ENCODE data around the gene APOBR.

The APOBR gene

DNA sequence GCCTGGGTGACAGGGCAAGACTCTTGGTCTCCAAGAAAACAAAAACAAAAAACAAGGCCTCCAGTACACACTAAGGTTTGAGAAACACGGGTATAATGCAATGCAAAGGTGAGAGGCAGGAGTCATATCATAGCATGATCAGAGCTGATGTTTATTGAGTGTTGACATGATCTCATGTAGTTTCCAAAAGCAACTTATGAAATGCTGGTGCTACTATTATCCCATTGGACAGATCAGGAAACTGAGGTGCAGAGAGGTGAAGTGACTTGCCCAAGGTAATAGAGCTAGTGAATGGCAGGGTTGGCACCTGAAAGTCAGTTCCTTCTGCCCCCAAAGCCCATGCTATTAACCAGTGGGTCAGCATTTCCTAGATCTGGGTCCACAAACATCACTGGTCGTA lies 19.2 kb upstream of the APOBR start:
- Histone ChIP-seq H2AK5ac (ENCODE audit: low read length) (no peak overlapping the region), H3K79me1 (ENCODE audit: low read length) (no peaks in the 10 kb centered on the region), H3K79me2 (ENCODE audit: control insufficient read depth, insufficient read depth, low read length, poor library complexity) (no peaks in the 10 kb centered on the region), H3K9ac (ENCODE audit: low read length) (no peak overlapping the region), H4K8ac (ENCODE audit: low read depth, low read length) (no peak overlapping the region), H2BK12ac (ENCODE audit: low read length) (no peak overlapping the region), H3K36me3 (ENCODE audit: control insufficient read depth in 1 of 2, insufficient read depth in 2 of 2, low read length in 2 of 2) (peaks cover 14 to 16% of the 10 kb centered on the region in 2 experiments), H2BK120ac (ENCODE audit: insufficient read depth, low read length, poor library complexity) (no peak overlapping the region), H3K23ac (ENCODE audit: low read length) (no peak overlapping the region), H3K27ac (ENCODE audit: low read depth, low read length) (no peak overlapping the region), H2AFZ (ENCODE audit: insufficient read depth, low read length, poor library complexity) (no peak overlapping the region), H3K27me3 (ENCODE audit: insufficient read depth, low read length) (no peaks in the 10 kb centered on the region), H2BK5ac (ENCODE audit: low read depth, low read length, poor library complexity) (no peak overlapping the region), H4K12ac (ENCODE audit: low read depth, low read length) (no peak overlapping the region), H4K91ac (ENCODE audit: low read depth, low read length) (no peak overlapping the region), H3K4me2 (ENCODE audit: low read length) (no peak overlapping the region), H3K18ac (ENCODE audit: low read length) (no peak overlapping the region), H3K4me1 (ENCODE audit: control insufficient read depth in 1 of 2, insufficient read depth in 2 of 2, low read length in 2 of 2) (no peaks in the 10 kb centered on the region), H3K14ac (ENCODE audit: low read length) (no peak overlapping the region), H3K4me3 (ENCODE audit: low read depth, low read length) (no peak overlapping the region), H3K4ac (ENCODE audit: low read depth, low read length) (no peak overlapping the region), H3K9me3 (ENCODE audit: insufficient read depth, low read depth, low read length) (no peaks in the 10 kb centered on the region)
- peak; percentile 35 to 82 for DNase-seq
- WGBS (ENCODE audit: extremely low coverage, insufficient coverage, insufficient read length), result no CpG with 5 or more reads among the region's 2 CpGs

DNA sequence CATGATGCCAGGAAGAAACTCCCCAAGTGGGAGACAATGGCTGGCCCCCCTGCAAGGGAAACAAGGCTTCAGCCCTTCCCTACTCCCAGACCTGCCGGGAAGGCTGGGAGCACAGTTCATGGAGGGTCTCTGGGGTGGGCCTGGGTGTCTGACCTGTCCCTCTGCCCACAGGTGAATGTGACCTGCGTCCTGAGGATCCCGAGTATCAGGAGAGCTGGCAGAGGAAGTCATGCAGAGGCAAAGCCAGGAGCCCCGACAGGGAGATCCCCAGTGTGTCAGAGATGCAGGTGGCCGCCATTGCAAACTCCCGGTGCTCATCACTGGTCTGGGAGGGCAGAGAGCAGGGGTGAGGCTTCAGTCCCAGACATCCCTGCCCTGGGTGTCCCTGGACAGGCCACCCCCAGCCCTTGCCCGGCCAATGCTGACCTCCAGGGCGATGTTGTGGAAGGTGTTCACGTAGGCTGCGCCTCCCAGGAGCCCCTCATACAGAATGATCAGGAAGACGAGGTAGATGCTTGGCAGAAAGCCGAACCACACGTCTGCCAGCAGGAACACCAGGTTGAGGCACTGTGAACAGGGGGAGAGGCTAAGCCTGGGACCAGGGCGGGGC lies 17.0 kb upstream of the APOBR start:
- Histone ChIP-seq H2BK12ac (ENCODE audit: low read length) (no peak overlapping the region), H2BK120ac (ENCODE audit: insufficient read depth, low read length, poor library complexity) (no peak overlapping the region), H4K12ac (ENCODE audit: low read depth, low read length) (no peak overlapping the region), H3K27ac (ENCODE audit: low read depth, low read length) (no peak overlapping the region), H2AK5ac (ENCODE audit: low read length) (no peak overlapping the region), H3K79me2 (ENCODE audit: control insufficient read depth, insufficient read depth, low read length, poor library complexity) (no peaks in the 10 kb centered on the region), H3K9me3 (ENCODE audit: insufficient read depth, low read depth, low read length) (no peaks in the 10 kb centered on the region), H3K4me1 (ENCODE audit: control insufficient read depth in 1 of 2, insufficient read depth in 2 of 2, low read length in 2 of 2) (no peaks in the 10 kb centered on the region), H3K4me3 (ENCODE audit: low read depth, low read length) (no peak overlapping the region), H3K36me3 (ENCODE audit: control insufficient read depth in 1 of 2, insufficient read depth in 2 of 2, low read length in 2 of 2) (peaks cover 20 to 23% of the 10 kb centered on the region in 2 experiments), H3K4me2 (ENCODE audit: low read length) (no peak overlapping the region), H3K14ac (ENCODE audit: low read length) (no peak overlapping the region), H2AFZ (ENCODE audit: insufficient read depth, low read length, poor library complexity) (no peak overlapping the region), H3K9ac (ENCODE audit: low read length) (peak overlapping the region; percentile 64), H3K79me1 (ENCODE audit: low read length) (no peaks in the 10 kb centered on the region), H4K91ac (ENCODE audit: low read depth, low read length) (no peak overlapping the region), H3K4ac (ENCODE audit: low read depth, low read length) (no peak overlapping the region), H3K27me3 (ENCODE audit: insufficient read depth, low read length) (no peaks in the 10 kb centered on the region), H3K18ac (ENCODE audit: low read length) (no peak overlapping the region), H2BK5ac (ENCODE audit: low read depth, low read length, poor library complexity) (no peak overlapping the region), H4K8ac (ENCODE audit: low read depth, low read length) (no peak overlapping the region), H3K23ac (ENCODE audit: low read length) (no peak overlapping the region)
- no CpG with 5 or more reads among the region's 14 CpGs for WGBS (ENCODE audit: extremely low coverage, insufficient coverage, insufficient read length)
- DNase-seq, result no peak

DNA sequence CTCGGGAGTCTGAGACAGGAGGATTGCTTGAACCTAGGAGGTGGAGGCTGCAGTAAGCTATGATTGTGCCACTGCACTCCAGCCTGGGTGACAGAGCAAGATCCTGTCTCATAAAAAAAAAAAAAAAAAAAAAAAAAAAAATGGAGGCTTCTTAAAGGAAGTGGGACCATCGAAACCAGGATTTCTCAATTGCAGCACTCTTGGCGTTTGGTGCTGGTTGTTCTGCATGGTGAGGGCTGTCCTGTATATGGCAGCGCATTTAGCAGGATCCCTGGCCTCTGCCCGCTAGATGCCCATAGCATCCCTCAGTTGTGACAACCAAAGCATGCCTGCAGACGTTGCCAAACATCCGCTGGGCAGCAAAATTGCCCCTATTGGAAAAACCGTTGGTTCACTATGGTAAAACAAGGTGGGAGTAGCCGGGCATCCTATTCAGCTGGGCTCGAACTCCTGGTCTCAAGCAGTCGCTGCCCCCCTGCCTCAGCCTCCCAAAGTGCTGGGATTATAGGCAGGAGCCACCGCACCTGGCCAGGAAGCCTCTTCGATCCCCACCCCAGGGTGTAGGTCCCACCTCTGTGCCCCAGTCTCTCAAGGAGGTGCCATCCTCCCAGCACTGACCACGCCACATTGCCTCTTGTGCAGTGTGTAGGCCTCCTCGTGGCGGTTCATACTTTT lies 15.8 kb upstream of the APOBR start:
- no peak overlapping the region for H3K23ac ChIP-seq (ENCODE audit: low read length)
- H2AK5ac ChIP-seq (ENCODE audit: low read length), result no peak overlapping the region
- H2BK5ac ChIP-seq (ENCODE audit: low read depth, low read length, poor library complexity), result no peak overlapping the region
- no peak overlapping the region for H4K12ac ChIP-seq (ENCODE audit: low read depth, low read length)
- H3K9me3 ChIP-seq (ENCODE audit: insufficient read depth, low read depth, low read length), result no peaks in the 10 kb centered on the region
- H3K9ac ChIP-seq (ENCODE audit: low read length), result no peak overlapping the region
- no peak overlapping the region for H3K18ac ChIP-seq (ENCODE audit: low read length)
- no peak overlapping the region for H2BK120ac ChIP-seq (ENCODE audit: insufficient read depth, low read length, poor library complexity)
- H3K27ac ChIP-seq (ENCODE audit: low read depth, low read length), result no peak overlapping the region
- no peak overlapping the region for H3K4me2 ChIP-seq (ENCODE audit: low read length)
- H3K27me3 ChIP-seq (ENCODE audit: insufficient read depth, low read length), result no peaks in the 10 kb centered on the region
- no peak overlapping the region for H4K8ac ChIP-seq (ENCODE audit: low read depth, low read length)
- no peak overlapping the region for H2BK12ac ChIP-seq (ENCODE audit: low read length)
- no peak overlapping the region for H4K91ac ChIP-seq (ENCODE audit: low read depth, low read length)
- no peak for DNase-seq
- no peak overlapping the region for H3K14ac ChIP-seq (ENCODE audit: low read length)
- no peaks in the 10 kb centered on the region for H3K4me1 ChIP-seq (ENCODE audit: control insufficient read depth in 1 of 2, insufficient read depth in 2 of 2, low read length in 2 of 2)
- H2AFZ ChIP-seq (ENCODE audit: insufficient read depth, low read length, poor library complexity), result no peak overlapping the region
- H3K36me3 ChIP-seq (ENCODE audit: control insufficient read depth in 1 of 2, insufficient read depth in 2 of 2, low read length in 2 of 2), result peaks cover 23% of the 10 kb centered on the region in 2 experiments
- no peaks in the 10 kb centered on the region for H3K79me2 ChIP-seq (ENCODE audit: control insufficient read depth, insufficient read depth, low read length, poor library complexity)
- no peaks in the 10 kb centered on the region for H3K79me1 ChIP-seq (ENCODE audit: low read length)
- no CpG with 5 or more reads among the region's 16 CpGs for WGBS (ENCODE audit: extremely low coverage, insufficient coverage, insufficient read length)
- no peak overlapping the region for H3K4ac ChIP-seq (ENCODE audit: low read depth, low read length)
- H3K4me3 ChIP-seq (ENCODE audit: low read depth, low read length), result no peak overlapping the region

DNA sequence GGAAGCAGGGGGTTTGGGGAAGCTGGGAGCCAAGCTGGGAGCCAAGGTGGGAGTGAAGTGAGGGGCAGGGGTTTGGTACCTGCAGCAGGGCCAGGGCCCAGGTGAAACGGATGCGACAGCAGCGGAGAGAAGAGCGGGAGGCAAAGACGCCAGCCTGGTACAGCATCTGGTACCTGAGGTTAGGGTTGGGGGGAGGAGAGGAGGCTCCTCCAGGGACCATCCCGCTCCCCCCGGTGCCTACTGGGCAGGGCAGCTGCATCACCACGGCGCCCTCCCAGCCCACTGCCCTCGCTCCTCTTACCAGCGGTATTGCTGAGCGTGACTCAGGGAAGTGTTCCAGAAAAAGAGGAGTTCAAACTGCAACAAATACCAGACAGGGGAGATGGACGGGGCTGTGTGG lies 12.4 kb upstream of the APOBR start:
- Histone ChIP-seq H4K8ac (ENCODE audit: low read depth, low read length) (no peak overlapping the region), H3K14ac (ENCODE audit: low read length) (no peak overlapping the region), H4K91ac (ENCODE audit: low read depth, low read length) (no peak overlapping the region), H3K4me3 (ENCODE audit: low read depth, low read length) (no peak overlapping the region), H3K23ac (ENCODE audit: low read length) (no peak overlapping the region), H3K4me2 (ENCODE audit: low read length) (no peak overlapping the region), H2BK5ac (ENCODE audit: low read depth, low read length, poor library complexity) (no peak overlapping the region), H2AFZ (ENCODE audit: insufficient read depth, low read length, poor library complexity) (no peak overlapping the region), H3K4ac (ENCODE audit: low read depth, low read length) (no peak overlapping the region), H4K12ac (ENCODE audit: low read depth, low read length) (no peak overlapping the region), H2AK5ac (ENCODE audit: low read length) (no peak overlapping the region), H3K79me1 (ENCODE audit: low read length) (no peaks in the 10 kb centered on the region), H2BK120ac (ENCODE audit: insufficient read depth, low read length, poor library complexity) (no peak overlapping the region), H3K9me3 (ENCODE audit: insufficient read depth, low read depth, low read length) (no peaks in the 10 kb centered on the region), H2BK12ac (ENCODE audit: low read length) (no peak overlapping the region), H3K4me1 (ENCODE audit: control insufficient read depth in 1 of 2, insufficient read depth in 2 of 2, low read length in 2 of 2) (no peaks in the 10 kb centered on the region), H3K27ac (ENCODE audit: low read depth, low read length) (no peak overlapping the region), H3K9ac (ENCODE audit: low read length) (no peak overlapping the region), H3K27me3 (ENCODE audit: insufficient read depth, low read length) (no peaks in the 10 kb centered on the region), H3K36me3 (ENCODE audit: control insufficient read depth in 1 of 2, insufficient read depth in 2 of 2, low read length in 2 of 2) (peaks cover 20 to 24% of the 10 kb centered on the region in 2 experiments), H3K79me2 (ENCODE audit: control insufficient read depth, insufficient read depth, low read length, poor library complexity) (no peaks in the 10 kb centered on the region), H3K18ac (ENCODE audit: low read length) (no peak overlapping the region)
- no CpG with 5 or more reads among the region's 13 CpGs for WGBS (ENCODE audit: extremely low coverage, insufficient coverage, insufficient read length)
- no peak for DNase-seq
